GM12873 (cell line): ENCODE results near the gene SYT1.

Experiments
- TF ChIP-seq, protein P1 (sequence below): IDR thresholded peaks from 2 replicates; pipeline ENCODE4 v1.5.1; 2012; ENCODE audit warnings: low read depth, mild to moderate bottlenecking, moderate library complexity, low read length, control low read depth; ENCODE audit not compliant: insufficient read depth; ENCODE audit errors: missing control alignments

The SYT1 gene

DNA sequence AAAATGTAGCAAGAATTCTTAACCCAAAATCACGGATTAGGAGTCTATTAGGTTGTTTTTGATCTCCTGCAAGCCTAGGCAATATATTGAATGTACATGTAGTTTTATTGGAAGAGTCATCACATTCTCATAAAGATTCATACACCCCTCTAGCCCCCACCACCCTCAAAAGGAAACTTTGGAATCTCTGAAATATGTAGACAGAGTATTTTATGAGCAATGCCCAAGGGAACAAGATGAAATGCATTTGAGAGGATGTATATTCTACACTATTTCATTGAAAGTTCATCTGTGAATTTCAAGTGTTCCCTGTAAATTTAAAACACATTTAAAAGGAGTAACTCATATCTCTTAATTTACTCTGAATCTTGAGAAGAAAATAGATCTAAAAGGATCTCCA, 103.7 kb downstream of the SYT1 start:
- TF ChIP-seq, protein P1, sequence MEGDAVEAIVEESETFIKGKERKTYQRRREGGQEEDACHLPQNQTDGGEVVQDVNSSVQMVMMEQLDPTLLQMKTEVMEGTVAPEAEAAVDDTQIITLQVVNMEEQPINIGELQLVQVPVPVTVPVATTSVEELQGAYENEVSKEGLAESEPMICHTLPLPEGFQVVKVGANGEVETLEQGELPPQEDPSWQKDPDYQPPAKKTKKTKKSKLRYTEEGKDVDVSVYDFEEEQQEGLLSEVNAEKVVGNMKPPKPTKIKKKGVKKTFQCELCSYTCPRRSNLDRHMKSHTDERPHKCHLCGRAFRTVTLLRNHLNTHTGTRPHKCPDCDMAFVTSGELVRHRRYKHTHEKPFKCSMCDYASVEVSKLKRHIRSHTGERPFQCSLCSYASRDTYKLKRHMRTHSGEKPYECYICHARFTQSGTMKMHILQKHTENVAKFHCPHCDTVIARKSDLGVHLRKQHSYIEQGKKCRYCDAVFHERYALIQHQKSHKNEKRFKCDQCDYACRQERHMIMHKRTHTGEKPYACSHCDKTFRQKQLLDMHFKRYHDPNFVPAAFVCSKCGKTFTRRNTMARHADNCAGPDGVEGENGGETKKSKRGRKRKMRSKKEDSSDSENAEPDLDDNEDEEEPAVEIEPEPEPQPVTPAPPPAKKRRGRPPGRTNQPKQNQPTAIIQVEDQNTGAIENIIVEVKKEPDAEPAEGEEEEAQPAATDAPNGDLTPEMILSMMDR = no peak

DNA sequence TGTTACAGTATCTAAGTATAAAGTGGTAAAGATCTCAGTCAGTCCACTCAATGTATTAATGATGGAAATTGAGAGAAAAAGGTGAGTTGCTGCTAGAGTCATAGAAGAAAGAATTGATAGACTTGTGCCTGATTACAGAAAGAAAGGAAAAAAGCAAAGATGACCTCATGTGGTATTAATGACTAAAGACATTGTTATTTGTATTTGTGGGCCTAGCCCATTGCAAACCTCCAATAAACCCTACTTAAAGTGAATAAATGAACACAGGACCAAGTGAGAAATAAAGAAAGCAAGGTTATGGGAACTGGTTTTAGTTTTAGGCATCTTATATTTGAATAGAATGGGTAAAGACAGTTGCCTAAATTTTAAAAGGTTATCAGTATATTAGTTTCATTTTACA, 105.5 kb downstream of the SYT1 start:
- TF ChIP-seq, protein P1 = no peak

DNA sequence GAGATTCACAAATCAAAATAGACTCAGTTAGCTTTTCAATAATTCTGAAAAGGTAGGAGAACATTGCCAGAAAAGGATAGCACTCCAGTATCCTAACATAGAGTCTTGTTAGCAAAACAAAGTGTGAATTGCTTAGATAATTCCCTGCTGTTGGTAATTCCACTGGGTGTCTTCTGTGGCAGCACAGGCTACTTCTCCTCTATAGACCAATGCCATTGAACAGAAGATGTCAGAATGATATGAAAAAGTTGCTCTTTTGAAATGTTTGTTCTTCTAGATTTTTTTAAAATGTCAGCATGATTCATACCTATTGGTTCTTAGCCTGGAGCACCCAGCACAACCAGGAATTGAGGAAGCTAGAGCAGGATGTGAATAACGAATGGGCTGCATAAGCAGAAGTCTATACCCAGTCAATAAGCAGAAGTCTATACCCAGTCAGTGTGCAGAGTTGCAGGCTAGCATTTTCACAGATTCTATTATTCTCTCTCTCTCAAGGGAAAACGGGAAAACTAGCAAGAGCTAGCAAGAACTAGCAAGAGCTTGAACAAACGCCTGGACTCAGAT, 112.8 kb downstream of the SYT1 start:
- TF ChIP-seq, protein P1 = no peak

DNA sequence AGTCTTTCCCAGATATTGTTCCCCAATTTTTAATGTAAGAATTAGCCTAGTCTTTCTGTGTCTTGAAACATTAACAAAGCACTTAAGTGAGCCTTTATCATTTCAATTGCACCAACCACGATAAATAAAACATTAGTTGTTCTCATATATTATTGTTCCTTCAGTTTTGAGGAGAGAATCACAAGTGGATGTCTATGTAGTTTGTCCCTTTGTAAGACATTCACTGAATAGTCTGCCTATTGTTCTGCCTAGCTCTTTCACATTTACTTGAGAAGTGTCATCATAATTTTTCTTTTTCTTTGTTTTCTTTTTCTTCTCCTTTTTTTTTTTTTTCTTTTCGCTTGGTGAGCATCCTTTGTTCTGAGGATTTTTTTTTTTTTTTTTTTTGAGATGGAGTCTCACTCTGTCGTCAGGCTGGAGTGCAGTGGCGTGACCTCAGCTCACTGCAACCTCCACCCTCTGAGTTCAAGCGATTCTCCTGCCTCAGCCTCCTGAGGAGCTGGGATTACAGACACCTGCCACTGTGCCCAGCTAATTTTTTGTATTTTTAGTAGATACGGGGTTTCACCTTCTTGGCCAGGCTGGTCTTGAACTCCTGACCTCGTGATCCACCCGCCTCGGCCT, 129.7 kb downstream of the SYT1 start:
- TF ChIP-seq, protein P1 = no peak

DNA sequence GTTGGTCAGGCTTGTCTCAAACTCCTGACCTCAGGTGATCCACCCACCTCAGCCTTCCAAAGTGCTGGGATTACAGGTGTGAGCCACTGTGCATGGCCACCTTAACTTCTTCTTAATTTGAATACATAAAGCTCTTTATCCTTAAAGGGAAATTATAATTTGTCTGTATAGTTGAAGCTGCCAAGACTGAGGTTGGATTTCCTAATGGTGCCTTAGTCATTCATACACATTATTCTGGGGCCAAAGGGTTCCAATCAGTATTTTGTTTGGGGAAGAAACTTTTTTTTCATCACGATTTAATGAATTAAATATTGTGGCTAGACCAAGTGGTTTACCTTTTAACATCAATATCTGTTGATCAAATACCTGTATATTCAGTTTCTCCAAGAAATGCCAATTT, 135.9 kb downstream of the SYT1 start:
- TF ChIP-seq, protein P1 = no peak

DNA sequence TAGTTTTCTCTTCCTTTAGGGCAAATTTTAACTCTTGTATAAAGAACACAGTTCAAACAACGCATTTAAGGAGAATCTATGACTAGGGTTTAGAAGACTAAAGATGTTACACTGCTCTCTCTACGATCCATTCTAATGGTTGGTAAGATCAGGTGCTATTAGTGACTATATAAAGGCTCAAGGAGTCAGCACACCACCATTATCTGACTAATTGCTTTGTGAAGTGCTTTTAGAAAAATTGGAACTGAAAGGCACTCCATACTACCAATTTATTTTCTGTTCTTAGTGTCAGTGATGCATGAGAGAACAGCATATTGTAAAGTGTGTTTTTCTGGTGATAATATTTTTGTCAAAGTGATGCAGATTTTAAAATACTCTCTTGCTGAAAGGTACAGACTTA, 136.8 kb downstream of the SYT1 start:
- TF ChIP-seq, protein P1 = no peak

DNA sequence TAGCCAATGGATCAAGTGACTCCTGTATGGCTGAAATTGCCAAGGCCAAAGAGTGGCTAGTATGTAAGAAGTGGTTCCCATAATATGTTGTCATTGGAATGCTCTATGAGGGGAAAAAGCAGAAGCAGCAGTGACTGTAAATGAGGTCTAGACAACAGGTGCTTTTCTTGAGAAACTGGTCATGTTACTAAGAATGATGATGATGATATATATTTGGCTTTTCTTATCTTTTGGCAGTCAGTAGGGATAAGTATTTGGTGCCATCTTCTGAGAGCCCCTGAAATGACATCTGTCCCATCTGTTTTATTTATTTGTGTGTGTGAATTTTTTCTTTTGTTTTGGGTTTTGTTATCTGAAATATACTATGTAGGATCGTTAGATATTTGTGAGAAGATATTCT, 141.7 kb downstream of the SYT1 start:
- TF ChIP-seq, protein P1 = peak; percentile 20
